Fibroblast of mammary gland (primary cell): Measurements from ENCODE around the gene NDUFC1.

Experiments used
- DNase-seq: peaks from one replicate; pipeline ENCODE4 v3.0.0-alpha.2; 2010; ENCODE audit warnings: low read depth
- H3K4me3 ChIP-seq: 2 replicates; pipeline ENCODE4 v1.5.1; 2011; ENCODE audit warnings: low read depth, mild to moderate bottlenecking, low read length, moderate library complexity; ENCODE audit not compliant: control insufficient read depth
- CTCF ChIP-seq: conservative IDR thresholded peaks from 2 replicates; pipeline ENCODE4 v1.5.1; 2011; ENCODE audit warnings: low read depth, low read length, inconsistent platforms; ENCODE audit not compliant: control insufficient read depth, insufficient read depth

Gene NDUFC1

GRCh38 chr4:139312552-139313332, 10.5 kb upstream of the NDUFC1 start:
- no peak for DNase-seq
- H3K4me3 ChIP-seq = no peak overlapping the region
- TF ChIP-seq CTCF = no peak

GRCh38 chr4:139311909-139312308, 9.6 kb upstream of the NDUFC1 start:
- no peak for DNase-seq
- TF ChIP-seq CTCF = no peak
- no peak overlapping the region for H3K4me3 ChIP-seq

GRCh38 chr4:139304920-139305319, 2.6 kb upstream of the NDUFC1 start:
- no peak for TF ChIP-seq CTCF
- no peak for DNase-seq
- H3K4me3 ChIP-seq = no peak overlapping the region

GRCh38 chr4:139301113-139301820, 1.0 kb downstream of the NDUFC1 start, which contains the start of gene NAA15:
TSS of gene NAA15 (plus strand) at chr4:139301505. CDS start at chr4:139301778, 273 bp downstream.
- peak; percentile 96 for DNase-seq
- TF ChIP-seq CTCF = no peak
- H3K4me3 ChIP-seq = peak within 1 kb of the TSS; percentile 95

GRCh38 chr4:139300431-139301112, 1.7 kb downstream of the NDUFC1 start:
- no peak for TF ChIP-seq CTCF
- DNase-seq = peak; percentile 73

GRCh38 chr4:139299536-139299935, 2.7 kb downstream of the NDUFC1 start:
- DNase-seq = peak; percentile 17
- no peak overlapping the region for H3K4me3 ChIP-seq
- TF ChIP-seq CTCF = no peak

More at GRCh38 chr4:139300431-139301112, 1.7 kb downstream of the NDUFC1 start:
- peak overlapping the region; percentile 95 for H3K4me3 ChIP-seq
